ENCODE results near the gene SF3B3. TPM values are rescaled to one million over a fixed set of nuclear protein-coding genes. Genes with fewer than 3 reads are reported as not detected.

Gene SF3B3
- total RNA-seq, 1 experiment from 2014 or later: 403 TPM

- BruUV-seq (replicated peaks): no TSS peak
- no peaks in the 10 kb centered on the region for H3K9me2 ChIP-seq (ENCODE audit: insufficient read depth)
- ATAC-seq: no peak
- peaks cover 6 to 19% of the 10 kb centered on the region in 2 experiments; a peak in 3 of 4 replicates for H3K4me1 ChIP-seq (ENCODE audit: control insufficient read depth in 1 of 2, insufficient read depth in 2 of 2, low read length in 2 of 2)
- H3K27me3 ChIP-seq (ENCODE audit: insufficient read depth, low read length): no peaks in the 10 kb centered on the region
- H4K20me1 ChIP-seq (ENCODE audit: insufficient read depth): peaks cover 17% of the 10 kb centered on the region; the same call in 1 of the 2 replicates
- TF ChIP-seq YY1 (IDR thresholded peaks at IDR 0.05; ENCODE audit: extremely low read depth, insufficient replicate concordance, low read depth, low read length) (no peak), EZH2 (IDR thresholded peaks at IDR 0.05) (no peak), SIN3A (IDR thresholded peaks at IDR 0.05; ENCODE audit: low read depth) (no peak)
- ChIA-PET POLR2A (interaction anchor here (1.2 kb wide), 1 partner anchor 16 kb away, joined by 3 read pairs; no protein-coding TSS in a partner anchor), RAD21 (ENCODE audit: low non-redundant PET in 1 of 2, low total read pairs in 2 of 2, uncharacterized antibody in 2 of 2, unreplicated experiment in 2 of 2) (no interaction called here), CTCF (no interaction called here)
- H3K79me2 ChIP-seq (ENCODE audit: insufficient read depth, low read length): peaks cover 47% of the 10 kb centered on the region; the same call in 1 of the 2 replicates
- peaks cover 66 to 72% of the 10 kb centered on the region in 2 experiments for H3K36me3 ChIP-seq (ENCODE audit: control insufficient read depth in 1 of 2, insufficient read depth in 2 of 2, low read length in 2 of 2)
- H3K27ac ChIP-seq (ENCODE audit: low read depth, low read length): no peak overlapping the region
- intact Hi-C loops (cut with micrococcal nuclease): no loop called here
- no peak overlapping the region for H3K4me3 ChIP-seq (replicated peaks in 1 of 2; ENCODE audit: low read depth in 1 of 2, low read length in 2 of 2)
- no peak overlapping the region for H3K9ac ChIP-seq (ENCODE audit: low read length)
- H3K4me2 ChIP-seq (ENCODE audit: low read length): no peak overlapping the region
- H2AFZ ChIP-seq (ENCODE audit: low read depth, low read length, poor library complexity, severe bottlenecking): no peak overlapping the region
- no peak for DNase-seq (ENCODE audit: low read depth, low spot score)
- H3K9me3 ChIP-seq (ENCODE audit: control insufficient read depth in 1 of 2, insufficient read depth in 1 of 2, low read depth in 1 of 2, low read length in 2 of 2): no peaks in the 10 kb centered on the region
Measured at GRCh38 chr16:70572050-70572925, 48.7 kb downstream of the SF3B3 start.

- Histone ChIP-seq H3K79me2 (ENCODE audit: insufficient read depth, low read length) (peaks cover 41% of the 10 kb centered on the region; the same call in 1 of the 2 replicates), H3K9me3 (ENCODE audit: control insufficient read depth in 1 of 2, insufficient read depth in 1 of 2, low read depth in 1 of 2, low read length in 2 of 2) (no peaks in the 10 kb centered on the region), H3K4me3 (replicated peaks in 1 of 2; ENCODE audit: low read depth in 1 of 2, low read length in 2 of 2) (no peak overlapping the region), H4K20me1 (ENCODE audit: insufficient read depth) (peaks cover 17% of the 10 kb centered on the region; the same call in 1 of the 2 replicates), H2AFZ (ENCODE audit: low read depth, low read length, poor library complexity, severe bottlenecking) (no peak overlapping the region), H3K27me3 (ENCODE audit: insufficient read depth, low read length) (no peaks in the 10 kb centered on the region), H3K4me1 (ENCODE audit: control insufficient read depth in 1 of 2, insufficient read depth in 2 of 2, low read length in 2 of 2) (peaks cover 8 to 24% of the 10 kb centered on the region in 2 experiments; a peak in 3 of 4 replicates), H3K9me2 (ENCODE audit: insufficient read depth) (no peaks in the 10 kb centered on the region), H3K36me3 (ENCODE audit: control insufficient read depth in 1 of 2, insufficient read depth in 2 of 2, low read length in 2 of 2) (peaks cover 59 to 66% of the 10 kb centered on the region in 2 experiments), H3K27ac (ENCODE audit: low read depth, low read length) (no peak overlapping the region), H3K9ac (ENCODE audit: low read length) (no peak overlapping the region), H3K4me2 (ENCODE audit: low read length) (no peak overlapping the region)
- ChIA-PET CTCF (no interaction called here), POLR2A (interaction anchor here (1.2 kb wide), 1 partner anchor 16 kb away, joined by 3 read pairs; no protein-coding TSS in a partner anchor), RAD21 (ENCODE audit: low non-redundant PET in 1 of 2, low total read pairs in 2 of 2, uncharacterized antibody in 2 of 2, unreplicated experiment in 2 of 2) (no interaction called here)
- no peak for TF ChIP-seq MAX (IDR thresholded peaks at IDR 0.05)
- ATAC-seq: no peak
- intact Hi-C loops (cut with micrococcal nuclease): no loop called here
- BruUV-seq (replicated peaks): no TSS peak
- no peak for DNase-seq (ENCODE audit: low read depth, low spot score)
Measured at GRCh38 chr16:70572926-70573270, 49.3 kb downstream of the SF3B3 start.
